Measurements from ENCODE around the gene PRKCZ.

PRKCZ gene

GRCh38 chr1:2052756-2053155, 2.5 kb downstream of the PRKCZ start:
- Histone ChIP-seq H3K9me3 (replicated peaks in 1 of 2; ENCODE audit: control insufficient read depth in 2 of 2, insufficient read depth in 1 of 2, low read depth in 1 of 2, low read length in 2 of 2) (no peaks in the 10 kb centered on the region), H3K27ac (replicated peaks; ENCODE audit: low read length) (no peak overlapping the region), H3K18ac (ENCODE audit: low read length) (no peak overlapping the region), H3K4ac (ENCODE audit: low read length) (no peak overlapping the region), H3K4me2 (ENCODE audit: insufficient read depth, low read length, poor library complexity, severe bottlenecking) (no peak overlapping the region), H2AFZ (ENCODE audit: low read length) (no peak overlapping the region), H2BK12ac (ENCODE audit: low read length) (no peak overlapping the region), H3K4me3 (ENCODE audit: low read length in 2 of 2) (no peak overlapping the region), H2BK5ac (ENCODE audit: low read length) (no peak overlapping the region), H2BK15ac (ENCODE audit: low read length) (no peak overlapping the region), H3K79me1 (ENCODE audit: low read depth, low read length) (peaks cover 19% of the 10 kb centered on the region), H3K36me3 (replicated peaks in 1 of 2; ENCODE audit: control insufficient read depth in 2 of 2, insufficient read depth in 2 of 2, low read length in 2 of 2) (peaks cover 0 to 2% of the 10 kb centered on the region in 2 donors), H4K8ac (ENCODE audit: low read depth, low read length) (no peak overlapping the region), H3K23ac (ENCODE audit: low read depth, low read length, poor library complexity) (no peak overlapping the region), H2AK5ac (ENCODE audit: low read depth, low read length) (no peak overlapping the region), H3K14ac (ENCODE audit: low read length) (no peak overlapping the region), H4K91ac (ENCODE audit: low read depth, low read length, poor library complexity) (no peak overlapping the region), H2BK120ac (ENCODE audit: low read depth, low read length) (no peak overlapping the region), H3K9ac (ENCODE audit: low read depth, low read length, poor library complexity) (no peak overlapping the region), H3K27me3 (ENCODE audit: control insufficient read depth in 3 of 3, insufficient read depth in 3 of 3, low read depth in 1 of 3, low read length in 3 of 3) (peaks cover 0 to 68% (median 26%) of the 10 kb centered on the region in 3 experiments), H3K4me1 (ENCODE audit: control insufficient read depth in 2 of 2, insufficient read depth in 1 of 2, low read depth in 1 of 2, low read length in 2 of 2) (peaks cover 0 to 9% of the 10 kb centered on the region in 2 donors)
- DNase-seq (ENCODE audit: low spot score), result no peak
- WGBS, 2 donors (ENCODE audit: extremely low coverage in 2 of 2, insufficient read length in 2 of 2, insufficient replicate concordance in 1 of 2), result no CpG with 5 or more reads among the region's 10 CpGs

- H3K4ac ChIP-seq (ENCODE audit: low read length), result no peak overlapping the region
- H3K9me3 ChIP-seq (replicated peaks in 1 of 2; ENCODE audit: control insufficient read depth in 2 of 2, insufficient read depth in 1 of 2, low read depth in 1 of 2, low read length in 2 of 2), result no peaks in the 10 kb centered on the region
- H2AFZ ChIP-seq (ENCODE audit: low read length), result no peak overlapping the region
- H3K27ac ChIP-seq (replicated peaks; ENCODE audit: low read length), result no peak overlapping the region
- H3K18ac ChIP-seq (ENCODE audit: low read length), result no peak overlapping the region
- no peak overlapping the region for H3K9ac ChIP-seq (ENCODE audit: low read depth, low read length, poor library complexity)
- peaks cover 0 to 8% of the 10 kb centered on the region in 2 donors for H3K4me1 ChIP-seq (ENCODE audit: control insufficient read depth in 2 of 2, insufficient read depth in 1 of 2, low read depth in 1 of 2, low read length in 2 of 2)
- WGBS, 2 donors (ENCODE audit: extremely low coverage in 2 of 2, insufficient read length in 2 of 2, insufficient replicate concordance in 1 of 2), result no CpG with 5 or more reads among the region's 17 CpGs
- no peak overlapping the region for H2BK12ac ChIP-seq (ENCODE audit: low read length)
- peaks cover 19% of the 10 kb centered on the region for H3K79me1 ChIP-seq (ENCODE audit: low read depth, low read length)
- no peak overlapping the region for H2BK5ac ChIP-seq (ENCODE audit: low read length)
- H3K14ac ChIP-seq (ENCODE audit: low read length), result no peak overlapping the region
- peaks cover 0 to 2% of the 10 kb centered on the region in 2 donors for H3K36me3 ChIP-seq (replicated peaks in 1 of 2; ENCODE audit: control insufficient read depth in 2 of 2, insufficient read depth in 2 of 2, low read length in 2 of 2)
- no peak overlapping the region for H3K23ac ChIP-seq (ENCODE audit: low read depth, low read length, poor library complexity)
- no peak overlapping the region for H2BK15ac ChIP-seq (ENCODE audit: low read length)
- H3K4me2 ChIP-seq (ENCODE audit: insufficient read depth, low read length, poor library complexity, severe bottlenecking), result no peak overlapping the region
- no peak overlapping the region for H4K91ac ChIP-seq (ENCODE audit: low read depth, low read length, poor library complexity)
- DNase-seq (ENCODE audit: low spot score), result no peak
- no peak overlapping the region for H2BK120ac ChIP-seq (ENCODE audit: low read depth, low read length)
- no peak overlapping the region for H4K8ac ChIP-seq (ENCODE audit: low read depth, low read length)
- no peak overlapping the region for H3K4me3 ChIP-seq (ENCODE audit: low read length in 2 of 2)
- H3K27me3 ChIP-seq (ENCODE audit: control insufficient read depth in 3 of 3, insufficient read depth in 3 of 3, low read depth in 1 of 3, low read length in 3 of 3), result peaks cover 0 to 63% (median 25%) of the 10 kb centered on the region in 3 experiments
- no peak overlapping the region for H2AK5ac ChIP-seq (ENCODE audit: low read depth, low read length)
These were observed 3.0 kb downstream of the PRKCZ start for GRCh38 chr1:2053217-2053616.

GRCh38 chr1:2053784-2054376, 3.7 kb downstream of the PRKCZ start:
- H3K9ac ChIP-seq (ENCODE audit: low read depth, low read length, poor library complexity), result peak overlapping the region; percentile 21
- no CpG with 5 or more reads among the region's 12 CpGs for WGBS, 2 donors (ENCODE audit: extremely low coverage in 2 of 2, insufficient read length in 2 of 2, insufficient replicate concordance in 1 of 2)
- peaks cover 0 to 2% of the 10 kb centered on the region in 2 donors for H3K36me3 ChIP-seq (replicated peaks in 1 of 2; ENCODE audit: control insufficient read depth in 2 of 2, insufficient read depth in 2 of 2, low read length in 2 of 2)
- no peak overlapping the region for H2AK5ac ChIP-seq (ENCODE audit: low read depth, low read length)
- no peak overlapping the region for H4K91ac ChIP-seq (ENCODE audit: low read depth, low read length, poor library complexity)
- H3K18ac ChIP-seq (ENCODE audit: low read length), result peak overlapping the region; percentile 57
- H3K4me2 ChIP-seq (ENCODE audit: insufficient read depth, low read length, poor library complexity, severe bottlenecking), result no peak overlapping the region
- no peak overlapping the region for H2BK120ac ChIP-seq (ENCODE audit: low read depth, low read length)
- no peak overlapping the region for H2BK15ac ChIP-seq (ENCODE audit: low read length)
- H3K4me1 ChIP-seq (ENCODE audit: control insufficient read depth in 2 of 2, insufficient read depth in 1 of 2, low read depth in 1 of 2, low read length in 2 of 2), result peaks cover 0 to 8% of the 10 kb centered on the region in 2 donors
- DNase-seq (ENCODE audit: low spot score), result no peak
- H2AFZ ChIP-seq (ENCODE audit: low read length), result no peak overlapping the region
- no peaks in the 10 kb centered on the region for H3K9me3 ChIP-seq (replicated peaks in 1 of 2; ENCODE audit: control insufficient read depth in 2 of 2, insufficient read depth in 1 of 2, low read depth in 1 of 2, low read length in 2 of 2)
- H3K27ac ChIP-seq (replicated peaks; ENCODE audit: low read length), result no peak overlapping the region
- peak overlapping the region; percentile 43 for H3K23ac ChIP-seq (ENCODE audit: low read depth, low read length, poor library complexity)
- no peak overlapping the region for H4K8ac ChIP-seq (ENCODE audit: low read depth, low read length)
- H3K4ac ChIP-seq (ENCODE audit: low read length), result no peak overlapping the region
- H3K4me3 ChIP-seq (ENCODE audit: low read length in 2 of 2), result no peak overlapping the region
- H3K14ac ChIP-seq (ENCODE audit: low read length), result no peak overlapping the region
- H3K79me1 ChIP-seq (ENCODE audit: low read depth, low read length), result peaks cover 19% of the 10 kb centered on the region
- H2BK5ac ChIP-seq (ENCODE audit: low read length), result no peak overlapping the region
- H2BK12ac ChIP-seq (ENCODE audit: low read length), result no peak overlapping the region
- H3K27me3 ChIP-seq (ENCODE audit: control insufficient read depth in 3 of 3, insufficient read depth in 3 of 3, low read depth in 1 of 3, low read length in 3 of 3), result peaks cover 0 to 57% (median 20%) of the 10 kb centered on the region in 3 experiments

GRCh38 chr1:2054560-2054959, 4.3 kb downstream of the PRKCZ start:
- peaks cover 0 to 4% of the 10 kb centered on the region in 2 donors for H3K4me1 ChIP-seq (ENCODE audit: control insufficient read depth in 2 of 2, insufficient read depth in 1 of 2, low read depth in 1 of 2, low read length in 2 of 2)
- no peak overlapping the region for H4K91ac ChIP-seq (ENCODE audit: low read depth, low read length, poor library complexity)
- WGBS, 2 donors (ENCODE audit: extremely low coverage in 2 of 2, insufficient read length in 2 of 2, insufficient replicate concordance in 1 of 2), result no CpG with 5 or more reads among the region's 22 CpGs
- no peak overlapping the region for H3K18ac ChIP-seq (ENCODE audit: low read length)
- H3K36me3 ChIP-seq (replicated peaks in 1 of 2; ENCODE audit: control insufficient read depth in 2 of 2, insufficient read depth in 2 of 2, low read length in 2 of 2), result peaks cover 0 to 5% of the 10 kb centered on the region in 2 donors
- H3K9me3 ChIP-seq (replicated peaks in 1 of 2; ENCODE audit: control insufficient read depth in 2 of 2, insufficient read depth in 1 of 2, low read depth in 1 of 2, low read length in 2 of 2), result no peaks in the 10 kb centered on the region
- no peak for DNase-seq (ENCODE audit: low spot score)
- no peak overlapping the region for H2AK5ac ChIP-seq (ENCODE audit: low read depth, low read length)
- peaks cover 17% of the 10 kb centered on the region for H3K79me1 ChIP-seq (ENCODE audit: low read depth, low read length)
- H3K27me3 ChIP-seq (ENCODE audit: control insufficient read depth in 3 of 3, insufficient read depth in 3 of 3, low read depth in 1 of 3, low read length in 3 of 3), result peaks cover 0 to 52% (median 13%) of the 10 kb centered on the region in 3 experiments
- no peak overlapping the region for H3K14ac ChIP-seq (ENCODE audit: low read length)
- H3K9ac ChIP-seq (ENCODE audit: low read depth, low read length, poor library complexity), result no peak overlapping the region
- H2AFZ ChIP-seq (ENCODE audit: low read length), result no peak overlapping the region
- H2BK12ac ChIP-seq (ENCODE audit: low read length), result no peak overlapping the region
- no peak overlapping the region for H3K4ac ChIP-seq (ENCODE audit: low read length)
- no peak overlapping the region for H3K23ac ChIP-seq (ENCODE audit: low read depth, low read length, poor library complexity)
- no peak overlapping the region for H4K8ac ChIP-seq (ENCODE audit: low read depth, low read length)
- no peak overlapping the region for H2BK120ac ChIP-seq (ENCODE audit: low read depth, low read length)
- H2BK5ac ChIP-seq (ENCODE audit: low read length), result no peak overlapping the region
- no peak overlapping the region for H3K27ac ChIP-seq (replicated peaks; ENCODE audit: low read length)
- no peak overlapping the region for H3K4me2 ChIP-seq (ENCODE audit: insufficient read depth, low read length, poor library complexity, severe bottlenecking)
- H3K4me3 ChIP-seq (ENCODE audit: low read length in 2 of 2), result no peak overlapping the region
- H2BK15ac ChIP-seq (ENCODE audit: low read length), result no peak overlapping the region

All from neuronal stem cell (in vitro differentiated cells).